Measurements from ENCODE around the gene PALM3.

- no peak for TF ChIP-seq CTCF (conservative IDR thresholded peaks at IDR 0.05; ENCODE audit: low read depth, low read length)
- TF ChIP-seq EZH2 (IDR thresholded peaks at IDR 0.05; ENCODE audit: borderline replicate concordance, low read depth, low read length, poor library complexity, severe bottlenecking), result no peak
Observed at GRCh38 chr19:14027856-14028450, 33.9 kb downstream of the PALM3 start, which contains the start of gene RLN3.
